ENCODE data around the gene CPT1B. TPM values are rescaled to one million over a fixed set of nuclear protein-coding genes. Genes with fewer than 3 reads are reported as not detected.
A peak's percentile ranks its signal among the peaks of the same experiment; 100 is the strongest.

Gene CPT1B
- total RNA-seq, 1 experiment from 2014 or later, result 7.9 TPM

- DNase-seq (ENCODE audit: low read depth), result no peak
Measured at GRCh38 chr22:50585781-50586180, 7.6 kb upstream of the CPT1B start.

GRCh38 chr22:50585238-50585637, 7.0 kb upstream of the CPT1B start:
- no peak for DNase-seq (ENCODE audit: low read depth)

- DNase-seq (ENCODE audit: low read depth), result no peak
Measured at GRCh38 chr22:50584106-50585096, 6.2 kb upstream of the CPT1B start.

GRCh38 chr22:50583294-50583861, 5.2 kb upstream of the CPT1B start:
- no peak for DNase-seq (ENCODE audit: low read depth)

- peak; percentile 98 for DNase-seq (ENCODE audit: low read depth)
Measured at GRCh38 chr22:50582493-50583293, 4.5 kb upstream of the CPT1B start, which contains the start of gene CHKB. Gene CHKB (minus strand): TSS chr22:50582849. CDS start chr22:50582781, 68 bp downstream.

- DNase-seq (ENCODE audit: low read depth), result no peak
Measured at GRCh38 chr22:50581950-50582492, 3.8 kb upstream of the CPT1B start.

GRCh38 chr22:50581031-50581949, 3.1 kb upstream of the CPT1B start:
- DNase-seq (ENCODE audit: low read depth), result no peak

GRCh38 chr22:50579752-50580151, 1.5 kb upstream of the CPT1B start:
- DNase-seq (ENCODE audit: low read depth), result no peak

GRCh38 chr22:50578776-50579310, 616 bp upstream of the CPT1B start:
- no peak for DNase-seq (ENCODE audit: low read depth)

GRCh38 chr22:50577697-50577986, 585 bp downstream of the CPT1B start:
- no peak for DNase-seq (ENCODE audit: low read depth)

- DNase-seq (ENCODE audit: low read depth), result peak; percentile 27
Measured at GRCh38 chr22:50576806-50577696, 1.2 kb downstream of the CPT1B start.

- DNase-seq (ENCODE audit: low read depth), result peak; percentile 63
Measured at GRCh38 chr22:50576070-50576469, 2.2 kb downstream of the CPT1B start.

- DNase-seq (ENCODE audit: low read depth), result no peak
Measured at GRCh38 chr22:50575426-50575941, 2.7 kb downstream of the CPT1B start.

- DNase-seq (ENCODE audit: low read depth), result no peak
Measured at GRCh38 chr22:50574383-50574755, 3.9 kb downstream of the CPT1B start.

- no peak for DNase-seq (ENCODE audit: low read depth)
Measured at GRCh38 chr22:50573491-50574382, 4.5 kb downstream of the CPT1B start.

GRCh38 chr22:50572965-50573364, 5.3 kb downstream of the CPT1B start:
- DNase-seq (ENCODE audit: low read depth), result no peak

- no peak for DNase-seq (ENCODE audit: low read depth)
Measured at GRCh38 chr22:50571264-50572175, 6.7 kb downstream of the CPT1B start.

Measured in Daoy (cell line).